OCI-LY1 (cell line): ENCODE results near the gene CCNG2.

Source experiments
- EZH2 ChIP-seq: fragments of 200-600 bp; sonication (generic), shearing (Covaris generic); IDR thresholded peaks from 2 replicates; pipeline ENCODE4 v1.8.0; 2017; ENCODE audit warnings: borderline replicate concordance, mixed run types, mild to moderate bottlenecking, antibody characterized with exemption, low read length, moderate library complexity, mixed read lengths
- TF ChIP-seq, protein P1 (sequence below): fragments of 200-600 bp; sonication (generic), shearing (Covaris generic); IDR thresholded peaks from 2 replicates; pipeline ENCODE4 v1.5.1; 2017; ENCODE audit warnings: mild to moderate bottlenecking, antibody characterized with exemption, low read length, moderate library complexity, mixed read lengths

DNA sequence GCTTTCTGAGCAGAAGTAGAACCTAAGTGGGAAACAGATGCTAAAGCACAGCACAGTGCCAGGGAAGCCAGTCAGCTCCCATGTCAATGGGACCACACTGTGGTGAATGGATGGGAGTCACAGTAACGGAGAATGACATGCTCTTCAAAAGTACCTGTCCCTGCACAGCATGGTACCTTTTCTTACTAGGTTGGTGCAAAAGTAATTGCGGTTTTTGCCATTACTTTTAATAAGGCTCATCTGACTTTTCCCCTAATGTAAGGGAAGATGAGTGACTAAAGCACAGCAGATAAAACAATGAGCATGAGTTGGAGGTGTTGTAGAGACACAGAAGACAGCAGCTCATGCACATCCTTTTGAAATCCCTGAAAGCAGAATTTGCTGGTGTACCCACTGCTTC lies 62.3 kb downstream of the CCNG2 start:
- TF ChIP-seq, protein P1, sequence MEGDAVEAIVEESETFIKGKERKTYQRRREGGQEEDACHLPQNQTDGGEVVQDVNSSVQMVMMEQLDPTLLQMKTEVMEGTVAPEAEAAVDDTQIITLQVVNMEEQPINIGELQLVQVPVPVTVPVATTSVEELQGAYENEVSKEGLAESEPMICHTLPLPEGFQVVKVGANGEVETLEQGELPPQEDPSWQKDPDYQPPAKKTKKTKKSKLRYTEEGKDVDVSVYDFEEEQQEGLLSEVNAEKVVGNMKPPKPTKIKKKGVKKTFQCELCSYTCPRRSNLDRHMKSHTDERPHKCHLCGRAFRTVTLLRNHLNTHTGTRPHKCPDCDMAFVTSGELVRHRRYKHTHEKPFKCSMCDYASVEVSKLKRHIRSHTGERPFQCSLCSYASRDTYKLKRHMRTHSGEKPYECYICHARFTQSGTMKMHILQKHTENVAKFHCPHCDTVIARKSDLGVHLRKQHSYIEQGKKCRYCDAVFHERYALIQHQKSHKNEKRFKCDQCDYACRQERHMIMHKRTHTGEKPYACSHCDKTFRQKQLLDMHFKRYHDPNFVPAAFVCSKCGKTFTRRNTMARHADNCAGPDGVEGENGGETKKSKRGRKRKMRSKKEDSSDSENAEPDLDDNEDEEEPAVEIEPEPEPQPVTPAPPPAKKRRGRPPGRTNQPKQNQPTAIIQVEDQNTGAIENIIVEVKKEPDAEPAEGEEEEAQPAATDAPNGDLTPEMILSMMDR, result no peak
- no peak for TF ChIP-seq EZH2
